ENCODE data around the gene SMPX.

The SMPX gene

DNA sequence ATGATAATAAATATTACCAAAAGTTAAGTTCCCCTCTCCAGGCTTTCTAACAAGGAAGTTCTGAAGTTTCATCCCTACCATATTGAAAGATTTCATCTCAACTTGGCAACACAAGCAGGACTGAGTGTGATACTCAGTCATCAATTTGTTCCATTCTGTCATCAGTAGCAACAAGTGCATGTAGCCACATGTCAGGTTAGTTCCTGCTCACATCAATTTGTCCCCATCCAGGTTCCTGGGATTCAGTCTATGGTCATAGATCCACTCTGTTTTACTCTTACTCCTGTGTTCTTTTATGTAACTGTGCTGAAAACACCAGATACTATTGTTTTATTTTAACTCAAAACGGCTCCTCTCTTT lies 22.2 kb downstream of the SMPX start:
- no peaks in the 10 kb centered on the region for H3K36me3 ChIP-seq
- H3K27me3 ChIP-seq: no peaks in the 10 kb centered on the region
- no peak for TF ChIP-seq Cebpa-rat (IDR thresholded peaks at IDR 0.05)

DNA sequence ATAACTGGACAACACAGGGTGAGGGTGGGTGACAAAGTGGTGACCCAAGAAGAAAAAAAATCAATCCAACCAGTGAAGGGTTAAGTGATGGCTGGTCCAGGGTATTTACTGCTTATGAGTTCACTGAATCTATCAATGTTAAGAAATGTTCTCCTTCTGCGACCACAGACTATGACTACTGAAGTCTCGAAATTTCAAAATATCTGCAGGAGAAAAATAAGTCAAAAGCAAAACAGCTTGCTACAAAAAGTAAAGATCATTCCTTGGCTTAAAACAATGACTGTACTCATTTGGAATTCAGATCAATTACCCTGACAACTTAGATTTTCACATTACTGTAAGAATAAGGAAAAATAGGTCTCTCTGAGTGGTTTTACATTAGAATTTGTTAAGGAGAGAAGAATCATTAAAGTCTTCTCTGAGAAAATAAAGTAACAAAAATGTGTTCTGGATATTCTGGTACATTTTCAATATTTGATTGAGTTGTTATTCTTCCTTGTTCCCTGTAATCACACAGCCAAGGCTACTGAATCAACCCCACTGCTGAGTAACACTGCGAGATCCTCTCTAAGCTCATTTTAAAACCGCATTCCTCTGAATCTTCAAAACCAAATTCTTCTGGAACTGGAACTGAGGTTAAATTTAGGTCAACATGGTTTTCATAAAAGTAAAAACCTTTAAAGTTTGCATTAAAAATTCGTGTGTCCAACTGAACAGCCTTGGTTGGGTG lies 22.7 kb downstream of the SMPX start:
- Histone ChIP-seq H3K4me1 (no peaks in the 10 kb centered on the region), H3K4me2 (no peak overlapping the region), H3K9me3 (replicated peaks in 1 of 11) (no peaks in the 10 kb centered on the region), H4K20me1 (no peaks in the 10 kb centered on the region), H3K27me3 (no peaks in the 10 kb centered on the region), H3K4me3 (no peak overlapping the region), H3K9ac (no peak overlapping the region), H3K36me3 (no peaks in the 10 kb centered on the region), H3K27ac (no peak overlapping the region)
- TF ChIP-seq Cebpa-rat (IDR thresholded peaks at IDR 0.05): no peak

More for the DNA sequence above, 22.2 kb downstream of the SMPX start:
- Histone ChIP-seq H3K9me3 (replicated peaks in 1 of 11) (no peaks in the 10 kb centered on the region), H3K4me3 (no peak overlapping the region), H3K4me1 (peaks cover 0 to 3% (median under 1%) of the 10 kb centered on the region in 10 experiments; a peak in 8 of 20 replicates), H3K4me2 (no peak overlapping the region), H3K9ac (no peak overlapping the region), H4K20me1 (no peaks in the 10 kb centered on the region), H3K27ac (no peak overlapping the region)

DNA sequence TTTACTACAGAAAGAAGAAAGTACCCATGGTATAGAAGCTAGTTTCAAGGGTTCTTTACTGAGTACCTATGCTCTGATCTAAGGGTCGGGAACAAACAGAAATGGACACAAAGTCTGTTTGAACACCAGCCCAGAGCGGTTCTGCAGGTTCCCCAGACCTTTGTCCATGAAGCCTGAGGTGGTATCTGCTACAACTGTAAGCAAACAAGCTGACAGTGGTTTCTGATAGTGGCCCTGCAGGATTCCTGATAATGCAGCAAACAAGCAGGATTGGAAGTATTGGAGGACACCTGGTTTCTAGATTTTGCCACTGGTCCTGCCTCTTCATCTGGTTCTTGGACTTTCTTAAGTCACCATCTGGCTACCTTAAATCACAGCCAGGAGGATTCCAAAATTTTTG lies 23.7 kb downstream of the SMPX start:
- no peak overlapping the region for H3K27ac ChIP-seq
- no peak for TF ChIP-seq Cebpa-rat (IDR thresholded peaks at IDR 0.05)
- no peaks in the 10 kb centered on the region for H3K4me1 ChIP-seq
- H4K20me1 ChIP-seq: no peaks in the 10 kb centered on the region
- no peak overlapping the region for H3K4me2 ChIP-seq
- H3K9ac ChIP-seq: no peak overlapping the region
- H3K27me3 ChIP-seq: no peaks in the 10 kb centered on the region
- no peak overlapping the region for H3K4me3 ChIP-seq
- H3K36me3 ChIP-seq: no peaks in the 10 kb centered on the region
- H3K9me3 ChIP-seq (replicated peaks in 1 of 11): no peaks in the 10 kb centered on the region

DNA sequence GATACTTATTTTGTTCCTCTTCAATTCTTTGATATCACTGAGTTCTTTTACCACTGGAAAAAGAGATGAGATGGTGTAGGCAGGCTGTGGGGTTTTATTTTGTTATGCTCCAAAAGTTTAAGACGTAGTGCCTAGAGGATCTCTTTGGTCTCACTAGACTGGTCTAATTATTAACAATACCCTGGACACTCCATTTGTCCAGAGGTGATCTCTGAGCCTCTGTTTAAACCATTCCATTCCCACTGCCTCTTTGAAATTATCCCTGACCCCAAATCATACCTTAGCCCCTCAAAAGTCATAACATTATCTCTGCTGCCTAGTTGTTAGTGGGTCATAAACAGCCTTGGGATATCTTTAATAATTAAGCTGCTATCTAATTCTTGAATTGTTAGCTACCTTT lies 24.2 kb downstream of the SMPX start:
- no peaks in the 10 kb centered on the region for H3K9me3 ChIP-seq (replicated peaks in 1 of 11)
- no peak overlapping the region for H3K9ac ChIP-seq
- H3K36me3 ChIP-seq: no peaks in the 10 kb centered on the region
- H3K4me1 ChIP-seq: no peaks in the 10 kb centered on the region
- TF ChIP-seq Cebpa-rat (IDR thresholded peaks at IDR 0.05): no peak
- H3K4me3 ChIP-seq: no peak overlapping the region
- H4K20me1 ChIP-seq: no peaks in the 10 kb centered on the region
- H3K27ac ChIP-seq: no peak overlapping the region
- no peaks in the 10 kb centered on the region for H3K27me3 ChIP-seq
- no peak overlapping the region for H3K4me2 ChIP-seq

DNA sequence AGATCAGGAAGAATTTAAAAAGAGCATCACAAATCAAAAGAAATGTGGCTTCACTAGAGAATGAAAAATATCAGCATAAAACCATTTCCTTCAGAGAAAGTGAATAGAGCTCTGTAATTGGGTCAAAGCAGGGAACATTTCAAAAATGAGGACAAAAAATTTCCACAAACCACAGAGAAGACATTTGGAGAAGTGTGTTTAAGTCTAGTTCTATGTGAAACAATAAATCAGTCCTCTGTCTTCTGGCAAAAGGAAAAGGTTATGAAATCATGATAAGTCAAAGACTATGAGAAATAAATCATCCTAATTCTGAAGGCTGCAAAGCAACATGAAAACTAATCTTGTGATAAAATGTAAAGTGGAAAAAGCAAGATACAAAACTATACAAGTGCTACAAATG lies 27.9 kb downstream of the SMPX start:
- no peak for TF ChIP-seq Cebpa-rat (IDR thresholded peaks at IDR 0.05)

DNA sequence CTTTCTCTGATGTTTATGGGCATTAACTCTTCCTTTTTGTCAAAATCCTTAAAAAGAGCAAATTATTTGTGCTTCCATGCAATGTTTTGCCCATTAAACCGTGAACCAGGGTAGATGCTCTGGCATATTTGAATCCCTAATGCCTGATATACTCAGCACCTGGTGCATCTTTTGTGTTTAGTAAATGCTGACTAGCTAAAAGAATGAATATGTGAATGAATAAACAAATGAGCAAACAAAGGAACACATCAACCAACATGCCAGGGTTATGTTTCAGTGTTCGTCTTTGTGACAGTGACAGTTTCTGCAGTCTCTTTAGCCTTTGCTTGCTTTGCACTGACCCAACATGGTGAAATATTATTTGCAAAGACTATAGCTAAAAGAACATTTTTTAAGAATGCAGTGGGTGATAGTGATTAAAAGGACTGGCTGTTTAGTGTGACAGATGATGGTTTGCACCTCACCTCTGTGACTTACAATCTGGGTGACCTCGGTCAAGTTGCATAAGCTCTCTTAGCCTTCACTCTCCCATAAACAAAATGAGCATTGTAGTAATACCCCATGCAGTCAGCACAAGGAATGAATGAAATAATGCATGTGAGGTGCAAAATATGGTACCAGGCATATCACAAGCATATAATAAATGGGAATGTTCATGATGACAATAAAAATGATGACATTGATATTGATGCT lies 29.5 kb downstream of the SMPX start:
- TF ChIP-seq Cebpa-rat (IDR thresholded peaks at IDR 0.05): no peak
- Histone ChIP-seq H3K27me3 (no peaks in the 10 kb centered on the region), H3K4me2 (no peak overlapping the region), H3K4me1 (peaks cover 0 to 9% (median 3%) of the 10 kb centered on the region in 10 experiments; a peak in 7 of 20 replicates), H3K36me3 (no peaks in the 10 kb centered on the region), H4K20me1 (peaks cover 0 to 3% (median 0%) of the 10 kb centered on the region in 11 experiments; a peak in 2 of 22 replicates), H3K9me3 (replicated peaks in 1 of 11) (no peaks in the 10 kb centered on the region), H3K27ac (no peak overlapping the region), H3K4me3 (no peak overlapping the region), H3K9ac (no peak overlapping the region)

More for the DNA sequence above, 27.9 kb downstream of the SMPX start:
- no peaks in the 10 kb centered on the region for H3K27me3 ChIP-seq
- no peak overlapping the region for H3K27ac ChIP-seq
- H3K9me3 ChIP-seq (replicated peaks in 1 of 11): no peaks in the 10 kb centered on the region
- H4K20me1 ChIP-seq: no peaks in the 10 kb centered on the region; a peak in 1 of 22 replicates
- no peaks in the 10 kb centered on the region for H3K36me3 ChIP-seq
- no peak overlapping the region for H3K9ac ChIP-seq
- peaks cover 0 to 9% (median 3%) of the 10 kb centered on the region in 10 experiments; a peak in 7 of 20 replicates for H3K4me1 ChIP-seq
- no peak overlapping the region for H3K4me2 ChIP-seq
- H3K4me3 ChIP-seq: no peak overlapping the region

DNA sequence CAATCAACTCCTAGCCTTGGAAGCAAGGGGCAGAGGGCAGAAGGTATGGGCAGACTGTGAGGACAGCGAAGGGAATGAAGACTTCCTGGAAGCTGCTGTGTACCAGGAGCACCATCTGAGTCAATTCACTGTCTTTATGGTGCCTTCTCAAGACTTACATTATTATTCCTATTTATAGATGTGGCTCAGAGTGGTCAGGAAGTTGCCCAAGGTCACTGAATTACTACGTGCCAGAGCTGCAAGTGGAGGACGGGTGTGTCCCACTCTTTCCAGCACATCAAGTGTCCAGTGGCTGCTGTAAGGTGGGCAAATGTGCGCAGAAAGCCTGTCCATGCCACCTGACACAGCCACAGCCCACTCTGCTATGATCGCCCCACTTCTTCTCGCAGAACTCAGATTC lies 32.0 kb downstream of the SMPX start:
- peak overlapping the region in 4 of 11 experiments; percentile 10 to 47 (median 34); a peak in 6 of 22 replicates for H3K4me2 ChIP-seq
- H3K27me3 ChIP-seq: no peaks in the 10 kb centered on the region
- H3K36me3 ChIP-seq: no peaks in the 10 kb centered on the region
- no peak overlapping the region for H3K9ac ChIP-seq
- H3K4me3 ChIP-seq: no peak overlapping the region
- TF ChIP-seq Cebpa-rat (IDR thresholded peaks at IDR 0.05): no peak
- no peak overlapping the region for H3K27ac ChIP-seq
- peaks cover 0 to 9% (median 3%) of the 10 kb centered on the region in 10 experiments; a peak in 7 of 20 replicates for H3K4me1 ChIP-seq
- no peaks in the 10 kb centered on the region for H3K9me3 ChIP-seq (replicated peaks in 1 of 11)
- H4K20me1 ChIP-seq: peaks cover 0 to 3% (median 0%) of the 10 kb centered on the region in 11 experiments; a peak in 2 of 22 replicates

DNA sequence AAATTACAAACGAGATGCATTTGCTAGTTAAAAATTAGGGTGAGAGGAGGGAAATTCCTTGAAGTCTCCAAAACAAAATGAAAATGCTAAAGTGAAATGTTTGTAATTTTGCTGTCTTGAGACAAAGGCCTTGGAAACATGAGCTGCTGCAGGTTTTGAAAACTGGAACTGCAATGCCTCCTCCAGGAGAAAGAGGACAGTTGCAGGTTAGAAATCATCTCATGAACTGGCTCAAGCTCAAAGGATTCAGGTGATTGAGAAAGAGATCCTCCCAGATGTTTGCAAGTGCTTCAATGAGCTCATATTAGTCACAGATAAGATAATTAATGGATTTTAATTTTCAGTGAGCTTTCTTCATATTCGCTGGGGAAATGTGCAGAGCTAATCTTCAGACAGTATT lies 32.4 kb downstream of the SMPX start:
- no peak for TF ChIP-seq Cebpa-rat (IDR thresholded peaks at IDR 0.05)
- Histone ChIP-seq H4K20me1 (peaks cover 0 to 3% (median 0%) of the 10 kb centered on the region in 11 experiments; a peak in 2 of 22 replicates), H3K27me3 (no peaks in the 10 kb centered on the region), H3K36me3 (no peaks in the 10 kb centered on the region), H3K27ac (no peak overlapping the region), H3K9me3 (replicated peaks in 1 of 11) (no peaks in the 10 kb centered on the region), H3K4me3 (no peak overlapping the region), H3K4me1 (peaks cover 0 to 9% (median 3%) of the 10 kb centered on the region in 10 experiments; a peak in 7 of 20 replicates), H3K9ac (no peak overlapping the region), H3K4me2 (peak overlapping the region in 4 of 11 experiments; percentile 10 to 47 (median 34); a peak in 5 of 22 replicates)

DNA sequence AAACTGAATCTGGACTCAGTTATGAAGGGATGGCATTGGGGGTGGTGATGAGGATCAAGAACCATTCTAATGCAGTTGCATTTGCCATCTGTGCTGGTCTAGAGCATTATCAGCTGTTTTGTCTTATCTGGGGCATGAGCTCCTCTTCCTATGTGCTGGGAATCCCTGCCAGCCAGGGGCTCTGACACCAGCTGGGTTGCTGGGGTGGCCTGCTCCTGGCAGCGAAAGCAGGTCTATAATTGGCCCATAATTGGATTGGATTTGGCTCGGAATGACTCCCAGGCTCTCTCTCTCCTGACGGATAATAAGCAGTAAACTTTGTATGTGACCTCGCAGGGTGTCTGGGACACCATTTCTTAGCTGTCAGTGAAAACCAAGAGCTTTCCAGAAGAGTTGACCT lies 34.1 kb downstream of the SMPX start:
- Histone ChIP-seq H3K9ac (no peak overlapping the region), H4K20me1 (peaks cover 0 to 3% (median 0%) of the 10 kb centered on the region in 11 experiments; a peak in 2 of 22 replicates), H3K36me3 (no peaks in the 10 kb centered on the region), H3K4me3 (no peak overlapping the region), H3K4me2 (no peak overlapping the region), H3K27ac (no peak overlapping the region), H3K4me1 (peaks cover 0 to 9% (median 3%) of the 10 kb centered on the region in 10 experiments; a peak in 7 of 20 replicates), H3K27me3 (no peaks in the 10 kb centered on the region), H3K9me3 (replicated peaks in 1 of 11) (no peaks in the 10 kb centered on the region)
- TF ChIP-seq Cebpa-rat (IDR thresholded peaks at IDR 0.05): no peak
